ENCODE measurements around the gene TUBB4B.

The TUBB4B gene

DNA sequence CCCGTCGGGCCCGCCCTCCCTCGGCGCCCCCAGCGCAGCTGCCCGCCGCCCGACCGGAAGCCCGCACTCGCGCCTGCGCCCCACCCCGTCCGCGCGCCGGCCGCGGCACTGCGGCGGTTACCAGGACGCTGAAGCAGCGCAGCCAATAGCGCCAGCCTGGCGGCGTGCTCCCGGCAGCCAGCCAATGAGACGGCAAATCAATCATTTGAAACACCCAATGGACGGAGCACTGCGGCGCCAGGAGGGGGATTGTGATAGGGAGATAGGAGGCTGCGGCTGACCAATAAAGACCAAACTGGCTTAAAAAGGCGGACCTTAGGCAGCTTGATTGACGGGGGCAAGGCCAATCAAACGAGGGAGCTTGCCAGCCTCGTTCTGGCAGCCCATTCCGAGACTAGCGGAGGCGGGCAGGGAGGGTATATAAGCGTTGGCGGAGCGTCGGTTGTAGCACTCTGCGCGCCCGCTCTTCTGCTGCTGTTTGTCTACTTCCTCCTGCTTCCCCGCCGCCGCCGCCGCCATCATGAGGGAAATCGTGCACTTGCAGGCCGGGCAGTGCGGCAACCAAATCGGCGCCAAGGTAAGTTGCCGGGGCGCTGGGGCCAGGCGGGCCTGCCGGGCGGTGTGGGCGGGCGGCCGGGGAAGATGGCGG is at the start of gene TUBB4B:
TSS of gene TUBB4B (plus strand) at position 447 of the 649 bp plus-strand sequence. CDS start at position 521, 74 bp downstream.
- in situ Hi-C loops (cut with HindIII; ENCODE audit: low sequenced_read_pairs): no loop called here
- peak within 1 kb of the TSS; percentile 80 for H3K4me3 ChIP-seq (ENCODE audit: low read depth, low read length)
- peak; percentile 100 for DNase-seq (ENCODE audit: low read depth, low spot score)
- TF ChIP-seq, protein P1, sequence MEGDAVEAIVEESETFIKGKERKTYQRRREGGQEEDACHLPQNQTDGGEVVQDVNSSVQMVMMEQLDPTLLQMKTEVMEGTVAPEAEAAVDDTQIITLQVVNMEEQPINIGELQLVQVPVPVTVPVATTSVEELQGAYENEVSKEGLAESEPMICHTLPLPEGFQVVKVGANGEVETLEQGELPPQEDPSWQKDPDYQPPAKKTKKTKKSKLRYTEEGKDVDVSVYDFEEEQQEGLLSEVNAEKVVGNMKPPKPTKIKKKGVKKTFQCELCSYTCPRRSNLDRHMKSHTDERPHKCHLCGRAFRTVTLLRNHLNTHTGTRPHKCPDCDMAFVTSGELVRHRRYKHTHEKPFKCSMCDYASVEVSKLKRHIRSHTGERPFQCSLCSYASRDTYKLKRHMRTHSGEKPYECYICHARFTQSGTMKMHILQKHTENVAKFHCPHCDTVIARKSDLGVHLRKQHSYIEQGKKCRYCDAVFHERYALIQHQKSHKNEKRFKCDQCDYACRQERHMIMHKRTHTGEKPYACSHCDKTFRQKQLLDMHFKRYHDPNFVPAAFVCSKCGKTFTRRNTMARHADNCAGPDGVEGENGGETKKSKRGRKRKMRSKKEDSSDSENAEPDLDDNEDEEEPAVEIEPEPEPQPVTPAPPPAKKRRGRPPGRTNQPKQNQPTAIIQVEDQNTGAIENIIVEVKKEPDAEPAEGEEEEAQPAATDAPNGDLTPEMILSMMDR (IDR thresholded peaks at IDR 0.05; ENCODE audit: low read depth, low read length): no peak

DNA sequence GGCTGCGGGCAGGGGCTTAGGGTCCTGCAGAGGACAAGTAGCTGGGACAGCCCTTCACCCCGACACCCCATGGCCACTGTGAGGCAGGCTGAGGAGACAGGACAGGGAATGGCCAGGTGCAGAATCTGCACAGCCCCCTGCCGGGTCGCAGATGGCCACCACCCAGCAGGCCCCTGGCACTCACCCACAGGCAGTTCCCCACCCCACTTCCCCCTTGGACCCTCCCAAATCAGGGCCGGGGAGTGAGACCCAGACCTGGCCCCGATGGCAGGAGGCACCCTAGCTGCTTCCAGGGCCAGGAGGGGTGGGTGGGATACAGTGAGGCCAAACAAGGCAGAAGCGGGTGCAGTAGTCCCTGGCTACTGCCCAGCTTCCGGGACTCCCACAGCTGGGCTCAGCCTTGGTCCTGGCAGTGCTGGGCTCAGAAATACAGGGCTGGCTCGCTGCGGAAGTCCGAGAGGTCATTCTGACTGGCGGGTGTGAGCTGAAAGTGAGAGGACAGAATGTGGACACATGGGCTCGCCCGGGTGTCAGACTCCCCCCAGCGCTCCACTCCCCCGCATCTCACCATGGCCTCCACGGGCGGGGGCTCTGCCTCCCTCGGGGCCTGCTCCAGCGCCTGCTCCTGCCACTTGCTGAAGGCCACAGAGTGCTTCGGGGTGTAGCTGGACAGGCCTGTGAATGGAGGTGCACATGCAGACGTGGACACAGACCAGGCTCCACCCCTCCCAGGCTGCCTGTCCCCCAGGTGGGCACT is 49.2 kb upstream of the TUBB4B start:
- no peak overlapping the region for H3K4me3 ChIP-seq (ENCODE audit: low read depth, low read length)
- no peak for DNase-seq (ENCODE audit: low read depth, low spot score)
- in situ Hi-C loops (cut with HindIII; ENCODE audit: low sequenced_read_pairs): no loop called here
- TF ChIP-seq, protein P1 (IDR thresholded peaks at IDR 0.05; ENCODE audit: low read depth, low read length): no peak

DNA sequence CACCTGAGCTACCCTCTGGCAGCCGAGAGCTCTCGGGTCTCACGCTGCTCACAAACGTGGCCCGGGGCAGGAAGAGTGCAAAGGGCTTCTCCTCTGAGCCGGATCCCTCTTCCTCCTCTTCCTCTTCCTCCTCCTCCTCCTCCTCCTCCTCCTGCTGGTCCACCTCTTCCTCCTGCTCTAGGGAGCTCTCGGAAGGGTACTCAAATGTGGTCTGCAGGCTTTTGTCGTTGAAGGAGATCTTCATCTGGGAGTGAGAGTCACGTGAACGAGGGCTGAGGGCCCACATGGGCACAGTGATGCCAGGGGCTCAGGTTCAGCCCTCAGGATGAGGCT is 48.7 kb upstream of the TUBB4B start:
- DNase-seq (ENCODE audit: low read depth, low spot score): no peak
- no peak overlapping the region for H3K4me3 ChIP-seq (ENCODE audit: low read depth, low read length)
- TF ChIP-seq, protein P1 (IDR thresholded peaks at IDR 0.05; ENCODE audit: low read depth, low read length): no peak
- in situ Hi-C loops (cut with HindIII; ENCODE audit: low sequenced_read_pairs): no loop called here

DNA sequence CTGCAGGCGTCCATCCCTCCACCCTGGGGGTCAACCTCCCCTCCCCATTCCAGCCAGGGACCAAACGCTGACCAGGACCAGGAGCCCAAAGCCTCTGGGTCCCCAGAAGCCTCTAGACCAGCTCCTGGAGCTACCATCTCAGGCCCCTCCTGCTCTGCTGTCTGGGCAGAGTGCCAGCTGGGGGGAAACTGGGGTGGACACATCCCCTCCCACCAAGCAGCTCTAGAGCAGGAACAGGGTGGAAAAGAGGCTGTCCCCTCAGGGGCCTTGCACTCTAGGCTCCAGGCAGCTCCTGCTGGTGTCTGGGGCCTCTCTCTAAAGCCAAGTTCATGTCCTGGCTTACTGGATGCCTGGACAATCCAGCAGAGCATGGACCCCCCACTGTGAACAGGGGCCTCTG is 48.2 kb upstream of the TUBB4B start:
- H3K4me3 ChIP-seq (ENCODE audit: low read depth, low read length): no peak overlapping the region
- no peak for DNase-seq (ENCODE audit: low read depth, low spot score)
- in situ Hi-C loops (cut with HindIII; ENCODE audit: low sequenced_read_pairs): no loop called here
- TF ChIP-seq, protein P1 (IDR thresholded peaks at IDR 0.05; ENCODE audit: low read depth, low read length): no peak

DNA sequence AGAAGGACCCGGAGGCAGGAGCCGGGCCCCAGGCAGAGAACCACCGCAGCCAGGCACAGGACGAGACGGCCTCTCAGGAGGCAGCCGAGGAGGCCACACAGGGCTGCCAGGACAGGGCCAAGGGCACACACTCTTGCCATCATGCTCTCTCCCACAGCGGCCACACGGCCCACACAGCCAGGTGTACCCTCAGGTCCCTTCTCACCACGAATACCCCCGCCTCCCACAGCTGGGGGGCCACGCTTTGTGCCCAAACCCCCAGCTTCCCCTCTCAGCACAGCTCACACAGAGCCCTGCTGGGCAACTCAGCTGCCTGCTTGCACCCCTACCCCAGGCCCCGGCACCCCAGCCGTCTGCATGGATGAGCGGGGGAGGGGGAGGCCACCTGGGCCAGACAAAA is 47.3 kb upstream of the TUBB4B start:
- in situ Hi-C loops (cut with HindIII; ENCODE audit: low sequenced_read_pairs): no loop called here
- TF ChIP-seq, protein P1 (IDR thresholded peaks at IDR 0.05; ENCODE audit: low read depth, low read length): no peak
- H3K4me3 ChIP-seq (ENCODE audit: low read depth, low read length): no peak overlapping the region
- no peak for DNase-seq (ENCODE audit: low read depth, low spot score)

DNA sequence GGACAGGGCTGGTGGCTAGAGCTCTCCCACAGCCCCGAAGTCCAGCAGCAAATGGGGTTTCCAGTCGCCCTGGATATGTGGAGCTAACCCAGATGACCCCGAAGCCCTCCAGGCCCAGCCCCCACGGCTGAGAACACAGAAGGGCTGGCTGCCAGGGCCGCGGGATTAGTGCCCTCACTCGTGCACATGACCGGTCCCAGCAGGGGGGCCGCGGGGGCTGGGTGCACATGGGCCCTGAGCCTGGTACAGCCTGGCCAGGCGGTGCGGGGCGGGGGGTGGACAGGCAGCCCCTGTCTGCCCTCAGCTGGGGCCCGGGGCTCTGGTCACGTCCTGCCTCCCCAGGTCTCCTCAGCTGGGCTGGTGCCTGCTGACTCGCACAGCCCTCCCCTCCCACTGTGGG is 46.7 kb upstream of the TUBB4B start:
- DNase-seq (ENCODE audit: low read depth, low spot score): no peak
- H3K4me3 ChIP-seq (ENCODE audit: low read depth, low read length): no peak overlapping the region
- TF ChIP-seq, protein P1 (IDR thresholded peaks at IDR 0.05; ENCODE audit: low read depth, low read length): no peak
- in situ Hi-C loops (cut with HindIII; ENCODE audit: low sequenced_read_pairs): no loop called here

Data from astrocyte of the spinal cord (primary cell).